Endodermal cell (in vitro differentiated cells): Measurements from ENCODE around the gene ADAMTS6. TPM values are rescaled to one million over a fixed set of nuclear protein-coding genes. Genes with fewer than 3 reads are reported as not detected.
"Not testable (repeated sequence)": the region's sequence is repeated elsewhere in the genome, so short reads cannot be mapped to it uniquely, and the experiment has no call there.

Experiments
- DNase-seq: peaks from one replicate; pipeline ENCODE4 v3.0.0-alpha.2; 2017
- H3K27ac ChIP-seq: 2 replicates; pipeline ENCODE4 v1.5.1; 2013; ENCODE audit warnings: mild to moderate bottlenecking, low read depth, low read length, moderate library complexity
- H3K27me3 ChIP-seq: 2 replicates; pipeline ENCODE4 v1.6.1; 2013; ENCODE audit warnings: mild to moderate bottlenecking, low read length, moderate library complexity; ENCODE audit not compliant: insufficient read depth, control insufficient read depth, poor library complexity, severe bottlenecking
- H3K36me3 ChIP-seq: 2 replicates; pipeline ENCODE4 v1.7.0; 2013; ENCODE audit warnings: mild to moderate bottlenecking, low read length, moderate library complexity; ENCODE audit not compliant: control insufficient read depth, insufficient read depth
- H3K4me1 ChIP-seq: one replicate; pipeline ENCODE4 v1.7.0; 2013; ENCODE audit warnings: low read length; ENCODE audit not compliant: control insufficient read depth, insufficient read depth
- H3K4me3 ChIP-seq: 2 replicates; pipeline ENCODE4 v1.5.1; 2013; ENCODE audit warnings: mild to moderate bottlenecking, low read length, moderate library complexity
- H3K9ac ChIP-seq: 2 replicates; pipeline ENCODE4 v1.6.1; 2013; ENCODE audit warnings: mild to moderate bottlenecking, low read length, moderate library complexity; ENCODE audit not compliant: poor library complexity, severe bottlenecking; ENCODE audit errors: extremely low read depth
- H3K9me3 ChIP-seq: 2 replicates; pipeline ENCODE4 v1.6.1; 2013; ENCODE audit warnings: mild to moderate bottlenecking, low read length, moderate library complexity; ENCODE audit not compliant: control insufficient read depth
- H3K27ac Mint-ChIP-seq: 2 replicates; pipeline ENCODE4 v1.8.0; 2020; ENCODE audit warnings: mixed read lengths
- H3K27me3 Mint-ChIP-seq: 2 replicates; pipeline ENCODE4 v1.8.0; 2021; ENCODE audit warnings: mild to moderate bottlenecking, mixed read lengths; ENCODE audit not compliant: insufficient read depth
- H3K36me3 Mint-ChIP-seq: 2 replicates; pipeline ENCODE4 v1.8.0; 2020; ENCODE audit warnings: low read depth, mixed read lengths
- H3K4me1 Mint-ChIP-seq: 2 replicates; pipeline ENCODE4 v1.8.0; 2020; ENCODE audit warnings: mixed read lengths
- H3K4me3 Mint-ChIP-seq: 2 replicates; pipeline ENCODE4 v1.8.0; 2020; ENCODE audit warnings: mild to moderate bottlenecking, moderate library complexity, mixed read lengths
- H3K9me3 Mint-ChIP-seq: 2 replicates; pipeline ENCODE4 v1.8.0; 2020; ENCODE audit warnings: mild to moderate bottlenecking, mixed read lengths
- WGBS, 2 experiments: methylation state at CpG; one replicate each; pipeline versions ENCODE4 v1.1.5 to v1.1.7; 2013; ENCODE audit warnings: missing lambda C conversion rate in 2 of 2, mixed read lengths in 1 of 2; ENCODE audit not compliant: insufficient coverage in 1 of 2, insufficient read length in 1 of 2; 5-methylcytosine and 5-hydroxymethylcytosine counted together
- total RNA-seq, 2 donors: library from RNA; stranded (reverse); fragmentation: NEBNext Ultra II Directional in 1 of 2; extraction: Animal tissue kit (Norgen Biotek cat#: 25700) in 1 of 2; gene quantifications; 2 replicates in 1 of 2; 3 replicates in 1 of 2; pipeline ENCODE4 v1.2.1, GENCODE V29; 2021
- TF ChIP-seq, protein P1 (sequence below): fragments of 200-600 bp; sonication (generic); conservative IDR thresholded peaks from 2 replicates; pipeline ENCODE4 v1.5.0; 2021; ENCODE audit warnings: antibody characterized with exemption, mild to moderate bottlenecking

Gene ADAMTS6
- total RNA-seq, 2 donors from 2014 or later = 2.8 to 4.3 TPM

DNA sequence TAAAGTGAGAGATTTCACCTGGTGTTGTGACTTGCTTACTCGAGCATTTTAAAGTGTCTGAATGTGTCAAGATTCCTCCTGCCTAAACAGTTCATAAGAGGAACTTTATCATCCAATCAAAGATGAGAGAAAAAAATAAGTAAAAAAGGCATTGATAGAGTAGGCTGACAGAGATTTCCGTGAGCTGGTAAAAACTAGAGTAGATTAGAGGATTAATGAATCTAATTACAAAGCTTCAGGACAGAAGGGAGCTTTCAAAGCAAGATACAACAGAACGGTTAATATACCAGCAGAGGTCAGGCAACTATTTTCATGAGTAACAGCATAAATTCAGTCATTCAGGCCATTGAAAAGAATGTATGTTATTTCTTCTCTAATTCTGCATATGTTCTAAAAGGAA is 91.5 kb downstream of the ADAMTS6 start:
- Histone ChIP-seq H3K9ac (no peak overlapping the region), H3K9me3 (no peaks in the 10 kb centered on the region), H3K4me1 (no peaks in the 10 kb centered on the region), H3K36me3 (no peaks in the 10 kb centered on the region), H3K4me3 (no peak overlapping the region), H3K27ac (no peak overlapping the region), H3K27me3 (no peaks in the 10 kb centered on the region)
- WGBS, 2 experiments = 88 to 100% methylated on average over 1 to 3 of the region's 3 CpGs
- H3K27ac Mint-ChIP-seq = no peak overlapping the region
- no peak overlapping the region for H3K4me3 Mint-ChIP-seq
- no peaks in the 10 kb centered on the region for H3K27me3 Mint-ChIP-seq
- H3K36me3 Mint-ChIP-seq = no peaks in the 10 kb centered on the region
- no peak for DNase-seq
- H3K4me1 Mint-ChIP-seq = peaks cover 2% of the 10 kb centered on the region
- TF ChIP-seq, protein P1, sequence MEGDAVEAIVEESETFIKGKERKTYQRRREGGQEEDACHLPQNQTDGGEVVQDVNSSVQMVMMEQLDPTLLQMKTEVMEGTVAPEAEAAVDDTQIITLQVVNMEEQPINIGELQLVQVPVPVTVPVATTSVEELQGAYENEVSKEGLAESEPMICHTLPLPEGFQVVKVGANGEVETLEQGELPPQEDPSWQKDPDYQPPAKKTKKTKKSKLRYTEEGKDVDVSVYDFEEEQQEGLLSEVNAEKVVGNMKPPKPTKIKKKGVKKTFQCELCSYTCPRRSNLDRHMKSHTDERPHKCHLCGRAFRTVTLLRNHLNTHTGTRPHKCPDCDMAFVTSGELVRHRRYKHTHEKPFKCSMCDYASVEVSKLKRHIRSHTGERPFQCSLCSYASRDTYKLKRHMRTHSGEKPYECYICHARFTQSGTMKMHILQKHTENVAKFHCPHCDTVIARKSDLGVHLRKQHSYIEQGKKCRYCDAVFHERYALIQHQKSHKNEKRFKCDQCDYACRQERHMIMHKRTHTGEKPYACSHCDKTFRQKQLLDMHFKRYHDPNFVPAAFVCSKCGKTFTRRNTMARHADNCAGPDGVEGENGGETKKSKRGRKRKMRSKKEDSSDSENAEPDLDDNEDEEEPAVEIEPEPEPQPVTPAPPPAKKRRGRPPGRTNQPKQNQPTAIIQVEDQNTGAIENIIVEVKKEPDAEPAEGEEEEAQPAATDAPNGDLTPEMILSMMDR = peak; percentile 22
- H3K9me3 Mint-ChIP-seq = no peaks in the 10 kb centered on the region

DNA sequence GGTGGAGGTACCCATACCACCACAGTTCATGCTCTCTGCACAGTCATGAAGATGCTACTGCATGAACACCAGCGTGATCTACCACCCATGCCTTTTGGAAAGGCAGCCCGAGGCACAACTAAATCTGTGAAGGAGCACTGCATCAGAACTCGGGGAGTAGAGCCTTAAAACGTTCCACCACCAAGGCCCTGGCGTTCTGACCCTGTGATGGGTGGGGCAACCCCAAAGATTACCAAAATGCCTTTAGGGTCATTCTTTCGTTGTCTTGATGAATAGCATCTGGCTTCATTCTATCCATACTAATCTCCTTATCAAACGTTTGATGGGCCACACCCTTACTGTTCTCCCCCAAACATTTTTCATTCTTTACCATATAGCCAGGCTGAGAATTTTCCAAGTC is 97.9 kb downstream of the ADAMTS6 start:
- no peaks in the 10 kb centered on the region for H3K27me3 Mint-ChIP-seq
- 90 to 93% methylated on average over 6 to 7 of the region's 7 CpGs for WGBS, 2 experiments

DNA sequence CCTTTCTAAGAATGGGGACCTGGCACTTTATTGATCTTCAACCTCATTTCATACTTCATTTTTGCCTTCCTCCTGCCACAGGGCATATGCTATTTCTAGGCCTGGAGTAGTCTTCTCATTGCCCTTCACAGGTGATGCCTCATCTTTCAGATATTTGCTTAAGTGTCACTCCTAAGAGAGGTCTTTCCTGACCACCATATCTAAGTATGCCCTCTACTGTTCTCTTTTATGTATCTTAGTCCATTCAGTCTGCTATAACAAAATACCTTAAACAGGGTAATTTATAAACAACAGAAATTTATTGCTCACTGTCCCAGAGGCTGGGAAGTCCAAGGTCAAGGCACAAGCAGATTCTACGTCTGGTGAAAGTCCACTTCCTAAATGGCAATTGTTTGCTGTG is 99.1 kb downstream of the ADAMTS6 start:
- H3K36me3 Mint-ChIP-seq = no peaks in the 10 kb centered on the region
- no peaks in the 10 kb centered on the region for H3K27me3 Mint-ChIP-seq
- TF ChIP-seq, protein P1 = no peak
- H3K27me3 ChIP-seq = no peaks in the 10 kb centered on the region
- H3K36me3 ChIP-seq = no peaks in the 10 kb centered on the region
- no peaks in the 10 kb centered on the region for H3K9me3 Mint-ChIP-seq
- H3K4me3 Mint-ChIP-seq = no peak overlapping the region
- H3K9ac ChIP-seq = no peak overlapping the region
- H3K4me1 ChIP-seq = no peaks in the 10 kb centered on the region
- 60 to 95% methylated on average over 1 of the region's 1 CpG for WGBS, 2 experiments
- no peaks in the 10 kb centered on the region for H3K4me1 Mint-ChIP-seq
- H3K9me3 ChIP-seq = no peaks in the 10 kb centered on the region
- H3K4me3 ChIP-seq = no peak overlapping the region
- H3K27ac Mint-ChIP-seq = no peak overlapping the region
- DNase-seq = no peak
- H3K27ac ChIP-seq = no peak overlapping the region

More for the DNA sequence above, 97.9 kb downstream of the ADAMTS6 start:
- H3K4me1 ChIP-seq = no peaks in the 10 kb centered on the region
- H3K27me3 ChIP-seq = no peaks in the 10 kb centered on the region
- DNase-seq = no peak
- Mint-ChIP-seq H3K4me1 (no peaks in the 10 kb centered on the region), H3K4me3 (no peak overlapping the region), H3K36me3 (no peaks in the 10 kb centered on the region), H3K27ac (no peak overlapping the region), H3K9me3 (no peaks in the 10 kb centered on the region)
- no peak overlapping the region for H3K27ac ChIP-seq
- H3K9ac ChIP-seq = no peak overlapping the region
- TF ChIP-seq, protein P1 = no peak
- H3K9me3 ChIP-seq = no peaks in the 10 kb centered on the region
- no peak overlapping the region for H3K4me3 ChIP-seq
- no peaks in the 10 kb centered on the region for H3K36me3 ChIP-seq

DNA sequence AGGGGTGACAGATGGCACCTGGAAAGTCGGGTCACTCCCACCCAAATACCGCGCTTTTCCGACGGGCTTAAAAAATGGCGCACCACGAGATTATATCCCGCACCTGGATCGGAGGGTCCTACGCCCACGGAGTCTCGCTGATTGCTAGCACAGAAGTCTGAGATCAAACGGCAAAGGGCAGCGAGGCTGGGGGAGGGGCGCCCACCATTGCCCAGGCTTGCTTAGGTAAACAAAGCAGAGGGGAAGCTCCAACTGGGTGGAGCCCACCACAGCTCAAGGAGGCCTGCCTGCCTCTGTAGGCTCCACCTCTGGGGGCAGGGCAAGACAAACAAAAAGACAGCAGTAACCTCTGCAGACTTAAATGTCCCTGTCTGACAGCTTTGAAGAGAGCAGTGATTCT is 111.2 kb downstream of the ADAMTS6 start:
- Mint-ChIP-seq H3K9me3 (peaks cover 17% of the 10 kb centered on the region), H3K4me3 (peak overlapping the region; percentile 33)
- H3K27ac ChIP-seq, H3K36me3 Mint-ChIP-seq, H3K36me3 ChIP-seq, H3K27me3 Mint-ChIP-seq, H3K9ac ChIP-seq, H3K27me3 ChIP-seq, H3K27ac Mint-ChIP-seq, H3K4me1 ChIP-seq, H3K9me3 ChIP-seq, H3K4me1 Mint-ChIP-seq, H3K4me3 ChIP-seq: not testable (repeated sequence)
- WGBS, 2 experiments = 91% methylated on average over 8 to 15 of the region's 15 CpGs
- peak; percentile 71 for DNase-seq
